PC-9 (cell line): ENCODE data around the gene GPR179.

Experiments used
- EZH2 ChIP-seq: fragments of 200-600 bp; sonication (generic); IDR thresholded peaks from 2 replicates; pipeline ENCODE4 v1.8.0; 2017; ENCODE audit warnings: antibody characterized with exemption, low read depth
- TF ChIP-seq, protein P1 (sequence below): fragments of 200-600 bp; sonication (generic); conservative IDR thresholded peaks from 2 replicates; pipeline ENCODE4 v1.6.1; 2017; ENCODE audit warnings: mixed run types, antibody characterized with exemption, mild to moderate bottlenecking, moderate library complexity

DNA sequence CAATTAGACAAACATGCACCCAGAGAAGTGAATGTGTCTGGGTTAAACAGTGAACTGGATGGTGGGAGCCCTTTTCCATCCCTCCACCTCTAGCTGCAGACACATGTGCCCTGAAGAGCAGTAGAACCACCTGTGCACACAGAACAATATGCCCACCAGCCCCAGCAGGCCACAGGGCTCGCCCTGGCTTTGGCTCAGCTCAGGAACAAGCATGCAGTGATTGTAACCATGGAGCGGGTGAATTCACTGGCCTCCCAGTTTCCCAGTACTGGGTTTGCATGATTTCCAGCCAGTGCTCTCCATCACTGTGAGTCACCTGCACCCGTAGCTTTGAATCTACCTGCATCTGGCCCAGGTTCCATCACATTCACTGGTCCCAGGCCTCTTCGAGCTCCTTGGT is 5.2 kb downstream of the GPR179 start:
- TF ChIP-seq, protein P1, sequence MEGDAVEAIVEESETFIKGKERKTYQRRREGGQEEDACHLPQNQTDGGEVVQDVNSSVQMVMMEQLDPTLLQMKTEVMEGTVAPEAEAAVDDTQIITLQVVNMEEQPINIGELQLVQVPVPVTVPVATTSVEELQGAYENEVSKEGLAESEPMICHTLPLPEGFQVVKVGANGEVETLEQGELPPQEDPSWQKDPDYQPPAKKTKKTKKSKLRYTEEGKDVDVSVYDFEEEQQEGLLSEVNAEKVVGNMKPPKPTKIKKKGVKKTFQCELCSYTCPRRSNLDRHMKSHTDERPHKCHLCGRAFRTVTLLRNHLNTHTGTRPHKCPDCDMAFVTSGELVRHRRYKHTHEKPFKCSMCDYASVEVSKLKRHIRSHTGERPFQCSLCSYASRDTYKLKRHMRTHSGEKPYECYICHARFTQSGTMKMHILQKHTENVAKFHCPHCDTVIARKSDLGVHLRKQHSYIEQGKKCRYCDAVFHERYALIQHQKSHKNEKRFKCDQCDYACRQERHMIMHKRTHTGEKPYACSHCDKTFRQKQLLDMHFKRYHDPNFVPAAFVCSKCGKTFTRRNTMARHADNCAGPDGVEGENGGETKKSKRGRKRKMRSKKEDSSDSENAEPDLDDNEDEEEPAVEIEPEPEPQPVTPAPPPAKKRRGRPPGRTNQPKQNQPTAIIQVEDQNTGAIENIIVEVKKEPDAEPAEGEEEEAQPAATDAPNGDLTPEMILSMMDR = no peak
- TF ChIP-seq EZH2 = no peak
